Calu3 (cell line): ENCODE results near the gene ELOVL4. TPM values are rescaled to one million over a fixed set of nuclear protein-coding genes. Genes with fewer than 3 reads are reported as not detected.

Experiments used
- Bru-seq: library from RNA; stranded (reverse); fragments of 400-500 nt; gene quantifications from one replicate; lab custom pipeline; 2021; lab: Mats Ljungman, UMichigan
- BruChase-seq, 2 experiments: library from RNA; stranded (reverse); fragments of 400-500 nt; gene quantifications; one replicate each; lab custom pipeline; 2021; lab: Mats Ljungman, UMichigan
- BruUV-seq: library from RNA; stranded (reverse); fragments of 400-500 nt; replicated peaks from 2 replicates; lab custom pipeline; 2021; lab: Mats Ljungman, UMichigan
- CTCF ChIA-PET: fragments of 300-600 bp; sonication (Branson Sonifier 250); formaldehyde crosslinking; loops from one replicate; lab custom pipeline; 2022; ENCODE audit warnings: antibody characterized with exemption; lab: Charles Lee
- DNase-seq: peaks from one replicate; pipeline ENCODE4 v3.0.0; 2022
- H3K27ac Mint-ChIP-seq: one replicate; pipeline ENCODE4 v1.8.0; 2022; ENCODE audit warnings: mixed read lengths; ENCODE audit not compliant: unreplicated experiment
- H3K27me3 Mint-ChIP-seq: one replicate; pipeline ENCODE4 v1.8.0; 2022; ENCODE audit warnings: mixed read lengths; ENCODE audit not compliant: unreplicated experiment
- H3K36me3 Mint-ChIP-seq: one replicate; pipeline ENCODE4 v1.8.0; 2022; ENCODE audit warnings: mild to moderate bottlenecking, moderate library complexity, mixed read lengths; ENCODE audit not compliant: insufficient read depth, unreplicated experiment
- H3K4me1 Mint-ChIP-seq: one replicate; pipeline ENCODE4 v1.8.0; 2022; ENCODE audit warnings: mild to moderate bottlenecking, low read depth, mixed read lengths; ENCODE audit not compliant: unreplicated experiment
- H3K4me3 Mint-ChIP-seq: one replicate; pipeline ENCODE4 v1.8.0; 2022; ENCODE audit warnings: mild to moderate bottlenecking, low read depth, moderate library complexity, mixed read lengths; ENCODE audit not compliant: unreplicated experiment
- H3K9me3 Mint-ChIP-seq: one replicate; pipeline ENCODE4 v1.8.0; 2022; ENCODE audit warnings: low read depth, mixed read lengths; ENCODE audit not compliant: unreplicated experiment
- intact Hi-C: fragments of 100-400 bp; cut with micrococcal nuclease; formaldehyde crosslinking; loops from one replicate; pipeline ENCODE4 v1.10.0; 2022; ENCODE audit not compliant: unreplicated experiment
- long read RNA-seq: library from polyadenylated mRNA; stranded (forward); transcript quantifications from one replicate; pipeline ENCODE4 v2.0.0, GENCODE V29; 2022
- total RNA-seq: library from RNA; stranded (reverse); gene quantifications from 2 replicates; pipeline ENCODE4 v1.2.3, GENCODE V29; 2022
- TF ChIP-seq, protein P1 (sequence below): fragments of 200-600 bp; IDR thresholded peaks from one replicate; pipeline ENCODE4 v1.8.0; 2022; ENCODE audit warnings: antibody characterized with exemption; ENCODE audit not compliant: unreplicated experiment

Gene ELOVL4
- total RNA-seq (1.6 and 2.1 TPM in 2 replicates), Bru-seq, nascent RNA (percentile 31 among the genes with signal in this experiment), BruChase-seq, experiment 1, labeled RNA remaining after a 6-hour chase (percentile 35 among the genes with signal in this experiment), BruChase-seq, experiment 2, labeled RNA remaining after a 2-hour chase (percentile 31 among the genes with signal in this experiment)
- long read RNA-seq, transcript ELOVL4-201 (6 exons, 3,042 nt): major isoform, 6 of 6 reads
- long read RNA-seq, partial matches to known transcripts: 0 of 6 reads
- long read RNA-seq, other reads (novel, unspliced or antisense): 0 of 6 reads

DNA sequence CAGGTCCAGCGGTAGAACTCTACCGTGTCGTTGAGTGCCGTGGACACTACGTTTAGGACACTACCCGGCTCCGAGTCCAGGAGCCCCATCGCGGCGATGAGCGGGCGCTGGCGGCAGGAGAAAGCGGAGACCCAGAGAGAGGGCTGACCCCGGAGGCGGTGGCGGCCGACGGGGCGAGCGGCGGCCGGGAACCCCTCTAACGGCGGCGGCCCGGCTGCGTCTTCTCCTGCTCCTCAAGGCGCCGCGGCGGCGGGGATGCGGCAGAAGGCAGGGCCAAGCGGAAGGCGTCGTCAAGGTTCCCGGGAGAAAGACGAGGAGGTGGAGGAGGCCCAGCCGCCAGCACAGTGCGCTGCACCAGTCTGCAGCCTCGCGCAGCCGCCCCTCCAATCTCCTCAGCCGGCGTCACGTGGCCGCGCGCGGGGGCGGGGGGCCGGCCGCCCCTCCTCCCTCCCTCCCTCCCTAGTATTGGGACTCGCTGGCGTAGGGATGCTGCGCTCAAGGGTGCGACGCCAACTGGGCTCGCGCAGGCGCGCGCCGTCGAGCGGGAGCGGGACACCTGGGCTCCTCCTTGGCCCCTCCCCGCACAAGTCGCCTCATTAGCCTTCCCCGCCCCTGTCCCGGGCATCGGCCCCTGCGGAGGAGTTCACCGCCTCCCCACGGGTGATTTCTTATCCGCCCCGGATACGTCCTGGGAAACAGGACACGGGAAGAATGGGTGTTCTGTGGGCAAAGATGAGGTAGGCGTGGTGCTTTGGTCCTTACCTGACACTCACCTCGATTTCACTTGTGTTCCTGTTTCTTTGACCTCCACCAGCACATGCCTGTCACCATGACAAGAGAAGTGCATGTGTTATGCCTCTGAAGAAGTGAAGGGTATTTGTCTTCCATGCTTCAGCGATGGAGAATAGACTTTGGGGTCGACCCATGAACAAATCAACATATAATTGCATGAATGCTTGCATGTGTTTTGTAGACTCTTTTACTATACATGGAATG lies at the start of gene ELOVL4:
Gene ELOVL4, minus strand, starts transcription at position 363 of the 996 bp plus-strand sequence. Its CDS starts 274 bp downstream, at position 89.
- DNase-seq: peak; percentile 44
- Mint-ChIP-seq H3K9me3 (no peaks in the 10 kb centered on the region), H3K27ac (no peak within 1 kb of the TSS), H3K4me3 (peak within 1 kb of the TSS; percentile 55), H3K4me1 (peaks cover 18% of the 10 kb centered on the region), H3K36me3 (peaks cover 7% of the 10 kb centered on the region), H3K27me3 (peaks cover 29% of the 10 kb centered on the region)
- CTCF ChIA-PET: no interaction called here
- intact Hi-C loops: loop anchor here (5.0 kb wide), 2 partner anchors 55 to 385 kb away; partner anchors contain the start of gene TTK
- no TSS peak for BruUV-seq
- TF ChIP-seq, protein P1, sequence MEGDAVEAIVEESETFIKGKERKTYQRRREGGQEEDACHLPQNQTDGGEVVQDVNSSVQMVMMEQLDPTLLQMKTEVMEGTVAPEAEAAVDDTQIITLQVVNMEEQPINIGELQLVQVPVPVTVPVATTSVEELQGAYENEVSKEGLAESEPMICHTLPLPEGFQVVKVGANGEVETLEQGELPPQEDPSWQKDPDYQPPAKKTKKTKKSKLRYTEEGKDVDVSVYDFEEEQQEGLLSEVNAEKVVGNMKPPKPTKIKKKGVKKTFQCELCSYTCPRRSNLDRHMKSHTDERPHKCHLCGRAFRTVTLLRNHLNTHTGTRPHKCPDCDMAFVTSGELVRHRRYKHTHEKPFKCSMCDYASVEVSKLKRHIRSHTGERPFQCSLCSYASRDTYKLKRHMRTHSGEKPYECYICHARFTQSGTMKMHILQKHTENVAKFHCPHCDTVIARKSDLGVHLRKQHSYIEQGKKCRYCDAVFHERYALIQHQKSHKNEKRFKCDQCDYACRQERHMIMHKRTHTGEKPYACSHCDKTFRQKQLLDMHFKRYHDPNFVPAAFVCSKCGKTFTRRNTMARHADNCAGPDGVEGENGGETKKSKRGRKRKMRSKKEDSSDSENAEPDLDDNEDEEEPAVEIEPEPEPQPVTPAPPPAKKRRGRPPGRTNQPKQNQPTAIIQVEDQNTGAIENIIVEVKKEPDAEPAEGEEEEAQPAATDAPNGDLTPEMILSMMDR: no peak

DNA sequence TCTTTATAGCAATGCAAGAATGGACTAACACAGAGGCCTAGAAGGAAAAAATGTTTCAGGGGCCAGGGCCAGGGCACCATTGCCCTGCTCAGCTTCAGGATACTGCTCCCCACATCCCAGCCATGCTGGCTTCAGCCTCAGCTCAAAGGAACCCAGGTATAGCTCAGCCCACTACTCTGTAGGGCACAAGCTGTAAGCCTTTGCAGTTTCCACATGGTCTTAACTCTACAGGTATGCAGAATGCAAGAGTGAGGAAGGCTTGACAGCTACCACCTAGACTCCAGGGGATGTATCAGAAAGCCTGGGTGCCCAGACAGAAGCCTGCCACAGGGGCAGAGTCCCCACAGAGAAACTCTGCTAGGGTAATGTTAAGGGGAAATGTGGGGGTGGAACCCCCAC lies 46.6 kb upstream of the ELOVL4 start:
- BruUV-seq: no TSS peak
- H3K9me3 Mint-ChIP-seq: no peaks in the 10 kb centered on the region
- no peak overlapping the region for H3K4me3 Mint-ChIP-seq
- H3K36me3 Mint-ChIP-seq: no peaks in the 10 kb centered on the region
- H3K4me1 Mint-ChIP-seq: no peaks in the 10 kb centered on the region
- intact Hi-C loops: no loop called here
- H3K27ac Mint-ChIP-seq: no peak overlapping the region
- CTCF ChIA-PET: no interaction called here
- H3K27me3 Mint-ChIP-seq: no peaks in the 10 kb centered on the region
- TF ChIP-seq, protein P1: no peak
- no peak for DNase-seq

DNA sequence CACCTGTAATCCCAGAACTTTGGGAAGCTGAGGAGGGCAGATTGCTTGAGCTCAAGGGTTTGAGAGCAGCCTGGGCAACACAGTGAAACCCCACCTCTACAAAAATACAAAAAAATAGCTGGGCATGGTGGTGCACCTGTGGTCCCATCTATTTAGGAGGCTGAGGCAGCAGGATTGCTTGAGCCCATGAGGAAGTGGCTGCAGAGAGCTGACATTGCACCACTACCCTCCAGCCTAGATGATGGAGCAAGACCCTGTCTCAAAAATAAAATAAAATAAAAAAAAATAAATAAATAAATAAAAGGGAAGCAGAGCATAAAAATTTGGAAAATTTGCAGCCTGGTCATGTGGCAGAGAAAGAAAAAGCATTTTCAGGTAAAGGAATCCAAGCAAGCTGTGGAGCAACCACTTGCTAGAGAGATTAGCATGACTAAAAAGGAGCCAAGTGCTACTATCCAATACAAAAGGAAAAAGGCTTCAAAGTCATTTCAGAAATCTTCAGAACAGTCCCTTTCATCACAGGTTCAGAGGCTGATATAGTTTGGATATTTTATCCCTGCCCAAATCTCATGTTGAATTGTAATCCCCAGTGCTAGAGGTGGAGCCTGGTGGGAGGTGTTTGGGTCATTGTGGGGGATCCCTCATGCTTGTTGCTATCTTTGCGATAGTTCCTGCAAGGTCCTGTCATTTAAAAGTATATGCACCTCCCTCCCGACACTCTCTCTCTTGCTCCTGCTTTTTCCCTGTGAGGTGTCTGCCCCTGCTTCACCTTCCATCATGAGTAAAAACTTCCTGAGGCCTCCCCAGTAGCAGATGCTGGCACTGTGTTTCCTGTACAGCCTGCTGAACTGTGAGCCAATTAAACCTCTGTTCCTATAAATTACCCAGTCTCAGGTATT lies 45.9 kb upstream of the ELOVL4 start:
- no peak for DNase-seq
- intact Hi-C loops: no loop called here
- Mint-ChIP-seq H3K27me3 (no peaks in the 10 kb centered on the region), H3K4me1 (no peaks in the 10 kb centered on the region), H3K27ac (no peak overlapping the region), H3K36me3 (no peaks in the 10 kb centered on the region), H3K4me3 (no peak overlapping the region), H3K9me3 (no peaks in the 10 kb centered on the region)
- TF ChIP-seq, protein P1: no peak
- no TSS peak for BruUV-seq
- CTCF ChIA-PET: no interaction called here

DNA sequence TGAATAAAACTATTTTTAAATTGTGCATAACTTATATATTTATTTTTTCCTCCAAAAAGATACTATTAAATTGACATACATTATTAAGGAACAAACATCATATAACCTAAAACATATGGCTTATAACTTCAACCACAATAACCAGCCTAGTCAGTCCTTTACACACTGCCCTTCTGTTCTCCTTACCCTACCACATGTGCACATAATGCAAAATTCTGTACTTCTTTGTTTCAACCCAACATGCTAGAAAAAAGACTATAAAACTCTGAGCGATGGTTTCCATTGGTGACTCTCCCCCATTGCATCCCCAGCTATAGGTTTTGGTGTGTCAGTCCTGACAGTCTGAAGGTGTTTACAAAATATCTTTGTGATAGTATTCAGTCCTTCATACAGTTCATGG lies 42.3 kb upstream of the ELOVL4 start:
- Mint-ChIP-seq H3K36me3 (no peaks in the 10 kb centered on the region), H3K27ac (no peak overlapping the region), H3K27me3 (no peaks in the 10 kb centered on the region), H3K4me3 (no peak overlapping the region), H3K9me3 (no peaks in the 10 kb centered on the region), H3K4me1 (no peaks in the 10 kb centered on the region)
- CTCF ChIA-PET: no interaction called here
- BruUV-seq: no TSS peak
- intact Hi-C loops: no loop called here
- TF ChIP-seq, protein P1: no peak
- no peak for DNase-seq
